C4-2B (cell line): ENCODE data around the gene GRIK4.

ENCODE experiments used
- ZFX ChIP-seq: fragments of 450-650 bp; IDR thresholded peaks from 2 replicates; pipeline ENCODE4 v1.6.1; 2017
- TF ChIP-seq, protein P1 (sequence below): fragments of 450-650 bp; conservative IDR thresholded peaks from 2 replicates; pipeline ENCODE4 v1.5.1; 2017; ENCODE audit warnings: mild to moderate bottlenecking

DNA sequence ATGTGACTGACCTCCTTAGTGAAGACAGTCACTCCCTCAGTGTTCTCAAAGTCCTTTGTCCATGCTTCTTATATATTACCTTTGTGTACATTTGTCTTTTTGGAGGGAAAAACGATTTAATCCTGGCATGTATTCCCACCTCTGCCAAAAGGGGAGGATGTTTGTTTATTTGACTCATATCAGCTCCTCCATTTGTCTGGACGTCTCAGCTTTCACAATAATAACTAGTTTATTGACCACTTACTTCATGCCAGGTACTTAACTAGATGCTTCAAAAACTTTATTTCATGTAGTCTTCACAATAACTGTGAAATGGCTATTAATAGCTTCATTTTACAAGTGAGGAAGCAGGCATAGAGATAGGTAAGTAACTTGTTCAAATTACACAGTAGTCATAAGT lies 517.6 kb downstream of the GRIK4 start:
- TF ChIP-seq, protein P1, sequence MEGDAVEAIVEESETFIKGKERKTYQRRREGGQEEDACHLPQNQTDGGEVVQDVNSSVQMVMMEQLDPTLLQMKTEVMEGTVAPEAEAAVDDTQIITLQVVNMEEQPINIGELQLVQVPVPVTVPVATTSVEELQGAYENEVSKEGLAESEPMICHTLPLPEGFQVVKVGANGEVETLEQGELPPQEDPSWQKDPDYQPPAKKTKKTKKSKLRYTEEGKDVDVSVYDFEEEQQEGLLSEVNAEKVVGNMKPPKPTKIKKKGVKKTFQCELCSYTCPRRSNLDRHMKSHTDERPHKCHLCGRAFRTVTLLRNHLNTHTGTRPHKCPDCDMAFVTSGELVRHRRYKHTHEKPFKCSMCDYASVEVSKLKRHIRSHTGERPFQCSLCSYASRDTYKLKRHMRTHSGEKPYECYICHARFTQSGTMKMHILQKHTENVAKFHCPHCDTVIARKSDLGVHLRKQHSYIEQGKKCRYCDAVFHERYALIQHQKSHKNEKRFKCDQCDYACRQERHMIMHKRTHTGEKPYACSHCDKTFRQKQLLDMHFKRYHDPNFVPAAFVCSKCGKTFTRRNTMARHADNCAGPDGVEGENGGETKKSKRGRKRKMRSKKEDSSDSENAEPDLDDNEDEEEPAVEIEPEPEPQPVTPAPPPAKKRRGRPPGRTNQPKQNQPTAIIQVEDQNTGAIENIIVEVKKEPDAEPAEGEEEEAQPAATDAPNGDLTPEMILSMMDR, result no peak
- TF ChIP-seq ZFX, result no peak
